GM12878 (cell line): ENCODE measurements around the gene NTM. TPM values are rescaled to one million over a fixed set of nuclear protein-coding genes. Genes with fewer than 3 reads are reported as not detected.

Source experiments
- ATAC-seq: fragments of 200-7000 bp; cut with Tn5 transposase; 3 replicates; pipeline ENCODE4 v1.9.1; 2020; ENCODE audit warnings: mild to moderate bottlenecking, moderate library complexity
- BruUV-seq: library from RNA; stranded (reverse); fragments of 400-500 nt; replicated peaks from 2 replicates; lab custom pipeline; 2021; lab: Mats Ljungman, UMichigan
- CTCF ChIA-PET: fragments of 300-600 bp; sonication (Branson Sonifier 250); formaldehyde crosslinking; extraction: SDS; loops from one replicate; lab custom pipeline; 2021; ENCODE audit warnings: inconsistent platforms; lab: Yijun Ruan, JAX
- POLR2A ChIA-PET: fragments of 350-600 bp; formaldehyde crosslinking; extraction: SDS; loops from one replicate; lab custom pipeline; 2021; ENCODE audit warnings: inconsistent platforms; lab: Charles Lee
- RAD21 ChIA-PET: fragments of 300-600 bp; sonication (Branson Sonifier 250); formaldehyde crosslinking; loops from one replicate; lab custom pipeline; 2023; ENCODE audit warnings: antibody characterized with exemption; ENCODE audit not compliant: unreplicated experiment; lab: Charles Lee
- SMC1A ChIA-PET: fragments of 300-600 bp; sonication (Branson Sonifier 250); formaldehyde crosslinking; loops from one replicate; lab custom pipeline; 2023; ENCODE audit not compliant: unreplicated experiment, uncharacterized antibody; lab: Charles Lee
- DNase-seq: peaks from one replicate; pipeline ENCODE4 v3.0.0-alpha.2; 2011; ENCODE audit warnings: low read depth, low spot score
- FAIRE-seq: peaks from 3 replicates; lab custom pipeline; 2011; peaks lifted over from hg19 to GRCh38; lab: Jason Lieb, UNC
- H2AFZ ChIP-seq: 2 replicates; pipeline ENCODE4 v1.6.0; 2011; ENCODE audit warnings: low read depth, low read length, control low read depth; ENCODE audit not compliant: control insufficient read depth
- H3K27ac ChIP-seq: 2 replicates; pipeline ENCODE4 v1.5.1; 2011; ENCODE audit warnings: control low read depth; ENCODE audit not compliant: control insufficient read depth, insufficient read depth
- H3K27me3 ChIP-seq, 2 experiments: replicated peaks in 1 of 2; 2 replicates each; pipeline versions ENCODE4 v1.6.0 to v1.6.1; 2011; ENCODE audit warnings: low read length in 1 of 2; ENCODE audit not compliant: control insufficient read depth in 2 of 2, insufficient read depth in 2 of 2
- H3K36me3 ChIP-seq, 2 experiments: 2 replicates each; pipeline ENCODE4 v1.5.1; 2011; ENCODE audit warnings: low read length in 1 of 2; ENCODE audit not compliant: control insufficient read depth in 2 of 2, insufficient read depth in 2 of 2
- H3K4me1 ChIP-seq: 2 replicates; pipeline ENCODE4 v1.6.1; 2011; ENCODE audit warnings: mild to moderate bottlenecking, low read length, moderate library complexity, mixed read lengths; ENCODE audit not compliant: control insufficient read depth, insufficient read depth
- H3K4me2 ChIP-seq: 2 replicates; pipeline ENCODE4 v1.6.0; 2011; ENCODE audit warnings: control low read depth; ENCODE audit not compliant: control insufficient read depth, insufficient read depth
- H3K4me3 ChIP-seq: fragments of 200-600 bp; sonication (generic); 2 replicates; pipeline ENCODE4 v1.5.1; 2016
- H3K79me2 ChIP-seq: 2 replicates; pipeline ENCODE4 v1.6.0; 2011; ENCODE audit warnings: low read length; ENCODE audit not compliant: control insufficient read depth, insufficient read depth
- H3K9ac ChIP-seq: 2 replicates; pipeline ENCODE4 v1.8.0; 2011; ENCODE audit warnings: low read length, control low read depth, mixed read lengths; ENCODE audit not compliant: control insufficient read depth, insufficient read depth
- H3K9me3 ChIP-seq: replicated peaks from 3 replicates; pipeline ENCODE4 v1.5.1; 2011; ENCODE audit warnings: mild to moderate bottlenecking, low read length; ENCODE audit not compliant: control insufficient read depth, insufficient read depth
- H4K20me1 ChIP-seq: 2 replicates; pipeline ENCODE4 v1.6.0; 2011; ENCODE audit not compliant: control insufficient read depth, insufficient read depth
- ELK1 ChIP-seq: IDR thresholded peaks from 2 replicates; pipeline ENCODE4 v1.6.1; 2012; ENCODE audit warnings: low read depth, low read length, improper control_type of control experiment
- EP300 ChIP-seq, 2 experiments: fragments of 150-350 bp in 1 of 2; IDR thresholded peaks; 2 replicates each; pipeline ENCODE4 v1.6.1; 2011 to 2012; ENCODE audit warnings: low read depth in 2 of 2, low read length in 2 of 2, borderline replicate concordance in 1 of 2, improper control_type of control experiment in 1 of 2, inconsistent platforms in 1 of 2; ENCODE audit not compliant: control insufficient read depth in 1 of 2
- MTA3 ChIP-seq: IDR thresholded peaks from 2 replicates; pipeline ENCODE4 v1.6.1; 2012; ENCODE audit warnings: low read length, inconsistent platforms, borderline replicate concordance
- MYB ChIP-seq: fragments of 150-350 bp; IDR thresholded peaks from 2 replicates; pipeline ENCODE4 v1.6.1; 2014; ENCODE audit warnings: mild to moderate bottlenecking, low read depth, low read length, borderline replicate concordance
- NKRF ChIP-seq: fragments of 450-650 bp; conservative IDR thresholded peaks from 2 replicates; pipeline ENCODE4 v1.6.1; 2017; ENCODE audit warnings: mild to moderate bottlenecking, moderate library complexity
- SUPT20H ChIP-seq: IDR thresholded peaks from 2 replicates; pipeline ENCODE4 v1.6.1; 2011; ENCODE audit warnings: low read depth, mild to moderate bottlenecking, low read length, moderate library complexity, borderline replicate concordance; ENCODE audit not compliant: control insufficient read depth
- WGBS: methylation state at CpG from one replicate; pipeline ENCODE4 v1.1.6; 2016; ENCODE audit warnings: low lambda C conversion rate; ENCODE audit not compliant: insufficient replicate concordance, insufficient coverage; ENCODE audit errors: missing lambda C conversion rate; 5-methylcytosine and 5-hydroxymethylcytosine counted together
- in situ Hi-C: fragments of 300-500 bp; cut with MboI; formaldehyde crosslinking; loops from 9 replicates; pipeline ENCODE4 v1.14.3; 2018; ENCODE audit warnings: mixed read lengths
- intact Hi-C: fragments of 100-400 bp; cut with micrococcal nuclease; formaldehyde crosslinking; loops from one replicate; pipeline ENCODE4 v1.14.2; 2022; ENCODE audit not compliant: unreplicated experiment
- polyA plus RNA-seq, 11 experiments: library from polyadenylated mRNA; depleted of rRNA in 4 of 11; unstranded in 6 of 11; stranded (reverse) in 5 of 11; fragments of >200 nt; fragmentation: Nextera tagmentation in 4 of 11; fragmentation: Illumina TruSeq in 1 of 11; extraction: Ambion mirVana in 4 of 11; extraction: Trizol in 1 of 11; gene quantifications; 1 replicate in 1 of 11; 2 replicates in 10 of 11; pipeline versions ENCODE4 v1.2.1 to v1.2.3, GENCODE V29; 2011 to 2016; ENCODE audit warnings: inconsistent platforms in 2 of 11, missing spikeins in 2 of 11, low read depth in 1 of 11
- total RNA-seq, 4 experiments: library from RNA; depleted of rRNA in 3 of 4; stranded (reverse); fragments of >200 nt in 3 of 4; fragmentation: Illumina TruSeq in 1 of 4; extraction: Trizol in 1 of 4; gene quantifications; 2 replicates each; pipeline versions ENCODE4 v1.2.1 to v1.2.3, GENCODE V29; 2013 to 2021

Gene NTM
- total and polyA plus RNA-seq, 10 of the 15 experiments (the other 5 are each of a cell fraction or from before 2014, with no cell fraction given): not detected

- no TSS peak for BruUV-seq
- in situ Hi-C loops: no loop called here
- Histone ChIP-seq H3K27me3 (peaks cover 0 to 3% of the 10 kb centered on the region in 2 experiments; a peak in 1 of 4 replicates), H2AFZ (no peak overlapping the region)
- ChIA-PET POLR2A (no interaction called here), RAD21 (no interaction called here), CTCF (no interaction called here)
- DNase-seq (no peak), FAIRE-seq (no peak)
- TF ChIP-seq EP300 (IDR thresholded peaks at IDR 0.05; ENCODE audit: borderline replicate concordance in 1 of 2, control insufficient read depth in 1 of 2, low read depth in 2 of 2, low read length in 2 of 2) (no peak), ELK1 (no peak), SUPT20H (no peak), MTA3 (no peak), MYB (no peak), NKRF (no peak)
- TF ChIP-seq, all 136 proteins: peak for 0
- H3K4me3 ChIP-seq: no peak overlapping the region
- H3K4me1 ChIP-seq: no peaks in the 10 kb centered on the region
- intact Hi-C loops: no loop called here
- WGBS: 35% methylated on average over 4 of the region's 4 CpGs
- no peak overlapping the region for H3K4me2 ChIP-seq
- no peak for ATAC-seq
- SMC1A ChIA-PET: no interaction called here
- no peak overlapping the region for H3K9ac ChIP-seq
- no peaks in the 10 kb centered on the region for H3K9me3 ChIP-seq
- H3K36me3 ChIP-seq: no peaks in the 10 kb centered on the region
- H3K79me2 ChIP-seq: no peaks in the 10 kb centered on the region
- H3K27ac ChIP-seq: no peak overlapping the region
- no peaks in the 10 kb centered on the region for H4K20me1 ChIP-seq
Observed at GRCh38 chr11:131763193-131763890, 392.9 kb downstream of the NTM start.
